ENCODE measurements around the gene RPS6KA1.
"Not testable (repeated sequence)": the region's sequence is repeated elsewhere in the genome, so short reads cannot be mapped to it uniquely, and the experiment has no call there.

Gene RPS6KA1

DNA sequence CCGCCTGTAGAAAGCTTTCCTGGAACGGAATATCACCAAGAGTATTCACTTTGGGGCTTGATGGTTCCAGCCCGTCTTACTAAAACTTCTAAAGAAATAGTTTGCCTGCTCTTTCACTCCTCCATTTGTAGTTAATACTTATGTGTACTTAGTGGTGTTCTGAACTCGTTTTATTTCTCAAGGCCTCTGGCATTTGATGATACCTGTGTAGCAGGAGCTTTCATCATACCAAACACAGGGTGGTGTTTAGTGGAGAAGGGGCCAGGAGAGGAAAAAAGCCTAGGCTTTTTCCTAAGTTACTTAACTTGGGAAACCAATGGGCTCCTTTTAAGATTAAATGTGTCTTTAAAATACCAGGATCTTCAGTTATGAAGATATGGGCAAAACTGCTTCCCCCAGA is 74.3 kb downstream of the RPS6KA1 start:
- Histone ChIP-seq H3K9ac (ENCODE audit: low read length) (no peak overlapping the region), H3K79me2 (ENCODE audit: control insufficient read depth, insufficient read depth, low read length) (no peaks in the 10 kb centered on the region), H2BK120ac (ENCODE audit: low read depth, low read length) (peak overlapping the region; percentile 38), H3K4me3 (ENCODE audit: low read length) (no peak overlapping the region), H2BK5ac (ENCODE audit: low read length) (no peak overlapping the region), H3K27ac (ENCODE audit: low read depth, low read length) (no peak overlapping the region), H3K4me1 (ENCODE audit: control insufficient read depth, low read depth, low read length) (peaks cover 5% of the 10 kb centered on the region), H2AK5ac (ENCODE audit: low read length) (no peak overlapping the region), H3K4ac (ENCODE audit: low read depth, low read length) (no peak overlapping the region), H3K79me1 (ENCODE audit: low read length) (no peaks in the 10 kb centered on the region), H3K23ac (ENCODE audit: low read length) (no peak overlapping the region), H3K27me3 (ENCODE audit: insufficient read depth, low read length, poor library complexity) (no peaks in the 10 kb centered on the region), H3K4me2 (ENCODE audit: low read length) (no peak overlapping the region), H3K36me3 (ENCODE audit: control insufficient read depth, insufficient read depth, low read length) (no peaks in the 10 kb centered on the region), H2BK15ac (replicated peaks; ENCODE audit: low read depth) (peak overlapping the region; percentile 39), H4K5ac (ENCODE audit: low read length) (no peak overlapping the region), H3K56ac (ENCODE audit: low read length) (no peak overlapping the region), H4K8ac (ENCODE audit: low read depth, low read length) (no peak overlapping the region), H3K18ac (ENCODE audit: low read length) (peak overlapping the region; percentile 64)
- no peak for DNase-seq
- no CpG with 5 or more reads among the region's 4 CpGs for WGBS (ENCODE audit: extremely low coverage, insufficient coverage, low lambda C conversion rate)

DNA sequence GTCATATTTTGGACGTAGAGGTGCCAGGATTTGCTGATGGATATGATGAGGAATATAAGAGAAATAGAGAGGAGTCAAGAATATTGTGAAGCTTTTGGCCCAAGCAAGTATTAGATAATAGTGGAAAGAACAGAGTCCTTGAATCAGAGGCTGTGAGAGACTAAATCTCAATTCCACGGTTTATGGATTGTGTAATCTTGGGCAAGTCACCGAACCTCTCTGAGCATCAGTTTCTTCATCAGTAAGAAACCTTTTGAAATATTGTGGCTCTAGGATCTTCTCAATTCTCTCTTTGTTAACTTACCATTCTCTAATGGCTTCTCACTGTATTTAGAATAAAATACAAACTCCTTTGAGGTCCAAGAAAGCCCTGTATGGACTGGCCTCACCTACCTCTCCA is 77.6 kb downstream of the RPS6KA1 start:
- DNase-seq, result no peak
- Histone ChIP-seq H3K9ac (ENCODE audit: low read length) (no peak overlapping the region), H3K79me2 (ENCODE audit: control insufficient read depth, insufficient read depth, low read length) (no peaks in the 10 kb centered on the region), H2BK5ac (ENCODE audit: low read length) (no peak overlapping the region), H2BK120ac (ENCODE audit: low read depth, low read length) (no peak overlapping the region), H3K56ac (ENCODE audit: low read length) (no peak overlapping the region), H3K4ac (ENCODE audit: low read depth, low read length) (no peak overlapping the region), H3K23ac (ENCODE audit: low read length) (no peak overlapping the region), H3K4me2 (ENCODE audit: low read length) (no peak overlapping the region), H4K8ac (ENCODE audit: low read depth, low read length) (no peak overlapping the region), H3K79me1 (ENCODE audit: low read length) (no peaks in the 10 kb centered on the region), H3K4me1 (ENCODE audit: control insufficient read depth, low read depth, low read length) (peaks cover 10% of the 10 kb centered on the region), H3K18ac (ENCODE audit: low read length) (no peak overlapping the region), H3K36me3 (ENCODE audit: control insufficient read depth, insufficient read depth, low read length) (no peaks in the 10 kb centered on the region), H4K5ac (ENCODE audit: low read length) (no peak overlapping the region), H3K4me3 (ENCODE audit: low read length) (no peak overlapping the region), H2BK15ac (replicated peaks; ENCODE audit: low read depth) (no peak overlapping the region), H2AK5ac (ENCODE audit: low read length) (no peak overlapping the region), H3K27me3 (ENCODE audit: insufficient read depth, low read length, poor library complexity) (no peaks in the 10 kb centered on the region), H3K27ac (ENCODE audit: low read depth, low read length) (no peak overlapping the region)
- no CpG with 5 or more reads among the region's 3 CpGs for WGBS (ENCODE audit: extremely low coverage, insufficient coverage, low lambda C conversion rate)

DNA sequence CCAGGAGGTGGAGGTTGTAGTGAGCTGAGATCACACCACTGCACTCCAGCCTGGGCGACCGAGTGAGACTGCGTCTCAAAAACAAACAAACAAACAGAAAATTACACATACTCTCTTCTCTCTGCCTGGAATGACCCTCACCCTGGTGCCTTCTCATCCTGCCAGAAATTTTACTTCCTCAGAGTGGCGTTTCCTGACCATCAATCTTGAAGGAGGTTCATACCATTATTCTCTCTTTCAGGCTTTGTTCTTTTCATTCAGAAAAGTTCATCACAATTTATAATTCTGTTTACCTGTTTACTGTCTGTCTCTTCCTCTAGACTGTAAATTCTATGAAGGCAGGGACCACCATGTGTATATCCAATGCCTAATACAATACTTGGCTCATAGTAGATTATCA is 79.3 kb downstream of the RPS6KA1 start:
- Histone ChIP-seq H3K4ac (ENCODE audit: low read depth, low read length) (no peak overlapping the region), H3K9ac (ENCODE audit: low read length) (no peak overlapping the region), H2BK5ac (ENCODE audit: low read length) (no peak overlapping the region), H3K79me2 (ENCODE audit: control insufficient read depth, insufficient read depth, low read length) (no peaks in the 10 kb centered on the region), H3K36me3 (ENCODE audit: control insufficient read depth, insufficient read depth, low read length) (no peaks in the 10 kb centered on the region), H3K4me1 (ENCODE audit: control insufficient read depth, low read depth, low read length) (peaks cover 6% of the 10 kb centered on the region), H2BK15ac (replicated peaks; ENCODE audit: low read depth) (no peak overlapping the region), H3K18ac (ENCODE audit: low read length) (no peak overlapping the region), H3K4me2 (ENCODE audit: low read length) (no peak overlapping the region), H3K79me1 (ENCODE audit: low read length) (no peaks in the 10 kb centered on the region), H3K4me3 (ENCODE audit: low read length) (no peak overlapping the region), H3K27ac (ENCODE audit: low read depth, low read length) (no peak overlapping the region), H4K5ac (ENCODE audit: low read length) (no peak overlapping the region), H3K23ac (ENCODE audit: low read length) (no peak overlapping the region), H4K8ac (ENCODE audit: low read depth, low read length) (no peak overlapping the region), H3K56ac (ENCODE audit: low read length) (no peak overlapping the region), H2BK120ac (ENCODE audit: low read depth, low read length) (no peak overlapping the region), H3K27me3 (ENCODE audit: insufficient read depth, low read length, poor library complexity) (no peaks in the 10 kb centered on the region), H2AK5ac (ENCODE audit: low read length) (no peak overlapping the region)
- no peak for DNase-seq
- WGBS (ENCODE audit: extremely low coverage, insufficient coverage, low lambda C conversion rate), result no CpG with 5 or more reads among the region's 4 CpGs

DNA sequence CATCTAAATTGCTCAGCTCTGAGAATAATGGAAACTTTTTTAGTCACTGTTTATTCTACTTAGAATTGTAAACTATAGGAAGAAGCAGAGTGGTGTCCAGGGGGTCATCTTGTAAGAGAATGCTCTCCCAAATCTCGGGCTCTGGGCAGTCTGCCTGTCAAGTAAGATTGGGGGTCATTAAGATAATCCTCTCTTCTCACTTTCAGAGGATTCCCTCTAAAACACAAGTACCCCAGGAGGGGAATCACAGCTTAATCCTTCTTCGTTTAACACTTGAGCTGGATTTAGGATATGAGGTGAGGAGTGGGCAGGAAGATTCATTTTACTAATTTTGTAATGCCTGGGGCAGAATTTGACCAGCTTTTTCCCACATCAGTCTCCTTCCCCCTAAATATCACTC is 81.2 kb downstream of the RPS6KA1 start:
- H3K79me2 ChIP-seq (ENCODE audit: control insufficient read depth, insufficient read depth, low read length), result no peaks in the 10 kb centered on the region
- peak; percentile 29 for DNase-seq
- no peak overlapping the region for H4K8ac ChIP-seq (ENCODE audit: low read depth, low read length)
- H3K36me3 ChIP-seq (ENCODE audit: control insufficient read depth, insufficient read depth, low read length), result no peaks in the 10 kb centered on the region
- no peak overlapping the region for H3K27ac ChIP-seq (ENCODE audit: low read depth, low read length)
- no peak overlapping the region for H3K18ac ChIP-seq (ENCODE audit: low read length)
- H3K4me2 ChIP-seq (ENCODE audit: low read length), result no peak overlapping the region
- H3K4me3 ChIP-seq (ENCODE audit: low read length), result no peak overlapping the region
- H3K9ac ChIP-seq (ENCODE audit: low read length), result no peak overlapping the region
- peaks cover 9% of the 10 kb centered on the region for H3K4me1 ChIP-seq (ENCODE audit: control insufficient read depth, low read depth, low read length)
- H3K79me1 ChIP-seq (ENCODE audit: low read length), result no peaks in the 10 kb centered on the region
- no peak overlapping the region for H3K4ac ChIP-seq (ENCODE audit: low read depth, low read length)
- no CpG with 5 or more reads among the region's 2 CpGs for WGBS (ENCODE audit: extremely low coverage, insufficient coverage, low lambda C conversion rate)
- no peak overlapping the region for H3K23ac ChIP-seq (ENCODE audit: low read length)
- H3K27me3 ChIP-seq (ENCODE audit: insufficient read depth, low read length, poor library complexity), result no peaks in the 10 kb centered on the region
- no peak overlapping the region for H4K5ac ChIP-seq (ENCODE audit: low read length)
- no peak overlapping the region for H2AK5ac ChIP-seq (ENCODE audit: low read length)
- no peak overlapping the region for H3K56ac ChIP-seq (ENCODE audit: low read length)
- H2BK120ac ChIP-seq (ENCODE audit: low read depth, low read length), result no peak overlapping the region
- no peak overlapping the region for H2BK15ac ChIP-seq (replicated peaks; ENCODE audit: low read depth)
- no peak overlapping the region for H2BK5ac ChIP-seq (ENCODE audit: low read length)

DNA sequence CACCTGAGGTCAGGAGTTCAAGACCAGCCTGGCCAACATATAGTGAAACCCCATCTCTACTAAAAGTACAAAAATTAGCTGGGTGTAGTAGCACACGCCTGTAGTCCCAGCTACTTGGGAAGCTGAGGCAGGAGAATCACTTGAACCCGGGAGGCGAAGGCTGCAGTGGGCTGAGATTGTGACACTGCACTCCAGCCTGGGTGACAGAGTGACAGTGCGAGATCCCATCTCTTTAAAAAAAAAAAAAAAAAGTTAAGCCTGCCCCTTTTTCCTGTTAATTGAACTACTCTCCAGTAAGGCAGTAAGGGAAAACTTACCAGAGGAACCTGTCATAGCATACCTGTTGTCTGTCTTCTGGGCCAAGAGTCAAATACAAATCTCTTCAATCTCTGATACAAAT is 83.1 kb downstream of the RPS6KA1 start:
- not testable (repeated sequence) for H3K27me3 ChIP-seq (ENCODE audit: insufficient read depth, low read length, poor library complexity); H2BK120ac ChIP-seq (ENCODE audit: low read depth, low read length); H2AK5ac ChIP-seq (ENCODE audit: low read length); H3K18ac ChIP-seq (ENCODE audit: low read length); H3K4ac ChIP-seq (ENCODE audit: low read depth, low read length); H3K4me1 ChIP-seq (ENCODE audit: control insufficient read depth, low read depth, low read length); DNase-seq; H3K79me2 ChIP-seq (ENCODE audit: control insufficient read depth, insufficient read depth, low read length); H3K27ac ChIP-seq (ENCODE audit: low read depth, low read length); H4K5ac ChIP-seq (ENCODE audit: low read length); H2BK15ac ChIP-seq (replicated peaks; ENCODE audit: low read depth); H3K79me1 ChIP-seq (ENCODE audit: low read length); H3K4me3 ChIP-seq (ENCODE audit: low read length); H3K23ac ChIP-seq (ENCODE audit: low read length); H3K36me3 ChIP-seq (ENCODE audit: control insufficient read depth, insufficient read depth, low read length); H3K56ac ChIP-seq (ENCODE audit: low read length); H3K9ac ChIP-seq (ENCODE audit: low read length); H2BK5ac ChIP-seq (ENCODE audit: low read length); H4K8ac ChIP-seq (ENCODE audit: low read depth, low read length); H3K4me2 ChIP-seq (ENCODE audit: low read length)
- no CpG with 5 or more reads among the region's 4 CpGs for WGBS (ENCODE audit: extremely low coverage, insufficient coverage, low lambda C conversion rate)

DNA sequence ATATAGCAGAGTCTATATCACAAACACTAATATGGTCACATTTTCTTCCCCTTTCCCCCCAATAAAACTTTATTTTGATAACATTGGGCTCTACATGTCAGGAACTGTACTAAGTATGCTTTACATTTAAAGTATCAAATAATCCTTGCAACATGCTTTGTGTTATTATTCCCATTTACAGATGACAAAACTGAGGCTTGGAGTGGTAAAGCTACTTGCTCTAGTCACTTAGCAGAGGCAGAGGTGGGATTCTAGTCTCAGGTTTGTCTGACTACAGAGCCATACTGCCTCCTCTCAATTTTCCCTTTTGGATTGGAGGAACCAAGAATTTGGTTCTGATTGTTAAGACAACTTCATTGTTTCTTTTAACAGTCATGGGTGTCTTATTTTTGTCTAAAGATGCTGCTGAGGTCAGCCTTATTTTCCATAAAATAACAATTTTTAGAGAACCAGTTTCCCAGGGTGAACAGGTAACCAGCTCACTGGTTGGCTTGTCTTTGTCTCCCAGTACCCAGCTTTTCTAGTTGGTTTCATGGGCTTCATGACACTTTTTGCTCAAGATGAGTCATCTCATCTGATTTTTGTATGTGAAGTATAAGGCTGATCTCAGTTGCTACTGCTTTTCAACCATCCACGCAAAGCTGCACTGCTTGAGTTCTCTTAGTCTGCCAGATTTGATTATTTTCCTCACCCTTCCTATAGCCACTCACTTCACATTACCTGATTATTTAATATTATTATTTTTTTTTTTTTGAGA is 85.3 kb downstream of the RPS6KA1 start:
- Histone ChIP-seq H3K56ac (ENCODE audit: low read length) (peak overlapping the region; percentile 3), H2BK15ac (replicated peaks; ENCODE audit: low read depth) (no peak overlapping the region), H2AK5ac (ENCODE audit: low read length) (no peak overlapping the region), H4K8ac (ENCODE audit: low read depth, low read length) (no peak overlapping the region), H3K4ac (ENCODE audit: low read depth, low read length) (no peak overlapping the region), H3K36me3 (ENCODE audit: control insufficient read depth, insufficient read depth, low read length) (no peaks in the 10 kb centered on the region), H2BK5ac (ENCODE audit: low read length) (no peak overlapping the region), H4K5ac (ENCODE audit: low read length) (no peak overlapping the region), H3K27me3 (ENCODE audit: insufficient read depth, low read length, poor library complexity) (no peaks in the 10 kb centered on the region), H3K79me1 (ENCODE audit: low read length) (no peaks in the 10 kb centered on the region), H3K27ac (ENCODE audit: low read depth, low read length) (no peak overlapping the region), H3K4me2 (ENCODE audit: low read length) (no peak overlapping the region), H3K18ac (ENCODE audit: low read length) (no peak overlapping the region), H2BK120ac (ENCODE audit: low read depth, low read length) (no peak overlapping the region), H3K4me3 (ENCODE audit: low read length) (no peak overlapping the region), H3K23ac (ENCODE audit: low read length) (no peak overlapping the region), H3K9ac (ENCODE audit: low read length) (no peak overlapping the region), H3K79me2 (ENCODE audit: control insufficient read depth, insufficient read depth, low read length) (no peaks in the 10 kb centered on the region), H3K4me1 (ENCODE audit: control insufficient read depth, low read depth, low read length) (peaks cover 17% of the 10 kb centered on the region)
- no CpG with 5 or more reads among the region's 1 CpG for WGBS (ENCODE audit: extremely low coverage, insufficient coverage, low lambda C conversion rate)
- no peak for DNase-seq
